Right cardiac atrium (tissue), 5 donors: ENCODE measurements around the gene UTP3. TPM values are rescaled to one million over a fixed set of nuclear protein-coding genes. Genes with fewer than 3 reads are reported as not detected.
A peak's percentile ranks its signal among the peaks of the same experiment; 100 is the strongest.
"Not testable (repeated sequence)": the region's sequence is repeated elsewhere in the genome, so short reads cannot be mapped to it uniquely, and the experiment has no call there.

Source experiments
- ATAC-seq, 2 donors: fragments of 200-7000 bp; cut with Tn5 transposase; one replicate each; pipeline versions ENCODE4 v1.8.0 to v1.9.1; 2020; ENCODE audit warnings: moderate library complexity in 2 of 2, mild to moderate bottlenecking in 1 of 2
- DNase-seq, 3 donors: peaks; one replicate each; pipeline ENCODE4 v3.0.0-alpha.2; 2020
- H3K27ac ChIP-seq: one replicate; pipeline ENCODE4 v1.5.1; 2013; ENCODE audit warnings: mild to moderate bottlenecking, low read length, control low read depth, moderate library complexity
- H3K27me3 ChIP-seq: one replicate; pipeline ENCODE4 v1.6.1; 2013; ENCODE audit not compliant: control insufficient read depth, insufficient read depth
- H3K4me1 ChIP-seq: one replicate; pipeline ENCODE4 v1.6.1; 2013; ENCODE audit warnings: low read length; ENCODE audit not compliant: control insufficient read depth, insufficient read depth
- H3K4me3 ChIP-seq: one replicate; pipeline ENCODE4 v1.5.1; 2013; ENCODE audit warnings: low read length, control low read depth
- H3K9me3 ChIP-seq: one replicate; pipeline ENCODE4 v1.6.1; 2013; ENCODE audit warnings: low read length; ENCODE audit not compliant: control insufficient read depth
- WGBS: extraction: QIAGEN DNeasy Blood & Tissue Kit; methylation state at CpG from one replicate; pipeline ENCODE4 v1.1.7; 2013; 5-methylcytosine and 5-hydroxymethylcytosine counted together
- intact Hi-C, 4 donors: fragments of 100-400 bp; cut with DNase I; formaldehyde crosslinking; loops; one replicate each; pipeline versions ENCODE4 v1.11.0 to v1.14.0; 2022 to 2023
- polyA plus RNA-seq: library from polyadenylated mRNA; stranded (reverse); fragments of 200-250 nt; gene quantifications from one replicate; pipeline ENCODE4 v1.2.3, GENCODE V29; 2013
- total RNA-seq, 4 donors: library from RNA; stranded (reverse); fragmentation: NEBNext Ultra II Directional; extraction: Animal tissue kit (Norgen Biotek cat#: 25700); gene quantifications; one replicate each; pipeline ENCODE4 v1.2.1, GENCODE V29; 2021
- donor health status: healthy with polysubstance abuse.
- donor health status: DM: no; HTN: yes; CAD: no.
- donor health status: DM: no; HTN: no; CAD: no.
- donor health status: DM: no; HTN: yes; CAD: no; lungs with severe emphysema.
- donor health status: DM: yes; HTN: yes; CAD: no.

UTP3 gene
- total and polyA plus RNA-seq, 5 donors, result 15.5 to 19.9 (median 18.3) TPM

DNA sequence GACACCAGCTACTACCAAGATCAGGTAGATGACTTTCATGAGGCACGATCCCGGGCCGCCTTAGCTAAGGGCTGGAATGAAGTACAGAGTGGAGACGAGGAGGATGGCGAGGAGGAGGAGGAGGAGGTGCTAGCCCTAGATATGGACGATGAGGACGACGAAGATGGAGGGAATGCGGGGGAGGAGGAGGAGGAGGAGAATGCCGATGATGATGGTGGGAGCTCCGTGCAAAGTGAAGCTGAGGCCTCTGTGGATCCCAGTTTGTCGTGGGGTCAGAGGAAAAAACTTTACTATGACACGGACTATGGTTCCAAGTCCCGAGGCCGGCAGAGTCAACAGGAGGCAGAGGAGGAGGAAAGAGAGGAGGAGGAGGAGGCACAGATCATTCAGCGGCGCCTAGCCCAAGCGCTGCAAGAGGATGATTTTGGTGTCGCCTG, 481 bp downstream of the UTP3 start:
- DNase-seq (no peak), ATAC-seq (no peak)
- H3K4me1 ChIP-seq, result no peaks in the 10 kb centered on the region
- peak overlapping the region; percentile 63 for H3K4me3 ChIP-seq
- WGBS, result 1% methylated on average over 19 of the region's 19 CpGs
- no peaks in the 10 kb centered on the region for H3K9me3 ChIP-seq
- H3K27ac ChIP-seq, result peak overlapping the region; percentile 92
- no peaks in the 10 kb centered on the region for H3K27me3 ChIP-seq
- intact Hi-C loops, result no loop called here

DNA sequence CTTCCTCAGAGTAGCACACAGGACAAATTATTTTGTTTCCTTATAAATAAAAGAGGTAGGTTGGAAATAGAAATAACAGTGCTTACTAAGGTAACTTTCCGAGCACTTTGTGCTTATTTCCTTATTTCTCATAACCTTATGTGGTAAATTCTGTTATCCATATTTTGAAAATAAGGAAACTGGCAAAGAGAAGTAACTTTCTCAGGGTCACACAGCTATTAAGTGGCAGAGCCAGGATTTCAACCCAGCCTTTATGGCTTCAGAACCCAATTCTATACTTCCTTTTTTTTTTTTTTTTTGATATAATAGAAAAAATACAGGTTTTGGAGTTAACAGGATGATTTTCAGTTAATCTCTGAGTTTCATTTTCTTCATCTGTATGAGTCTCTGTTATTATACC, 3.3 kb downstream of the UTP3 start:
- ATAC-seq, result no peak
- H3K27me3 ChIP-seq, result no peaks in the 10 kb centered on the region
- no peak overlapping the region for H3K27ac ChIP-seq
- H3K4me1 ChIP-seq, result no peaks in the 10 kb centered on the region
- WGBS, result 75% methylated on average over 1 of the region's 1 CpG
- H3K4me3 ChIP-seq, result no peak overlapping the region
- intact Hi-C loops, result no loop called here
- DNase-seq, result no peak
- no peaks in the 10 kb centered on the region for H3K9me3 ChIP-seq

- H3K27me3 ChIP-seq, H3K27ac ChIP-seq, H3K9me3 ChIP-seq: not testable (repeated sequence)
These were observed 6.3 kb downstream of the UTP3 start for GRCh38 chr4:70694633-70695032.

GRCh38 chr4:70698435-70698834, 10.1 kb downstream of the UTP3 start:
- ATAC-seq, H3K9me3 ChIP-seq, H3K27me3 ChIP-seq, H3K27ac ChIP-seq, H3K4me1 ChIP-seq, DNase-seq, intact Hi-C loops, H3K4me3 ChIP-seq: not testable (repeated sequence)
- WGBS, result 84% methylated on average over 8 of the region's 8 CpGs

More at GRCh38 chr4:70694633-70695032, 6.3 kb downstream of the UTP3 start:
- H3K4me3 ChIP-seq, ATAC-seq, H3K4me1 ChIP-seq, DNase-seq, intact Hi-C loops: not testable (repeated sequence)
- 95% methylated on average over 7 of the region's 7 CpGs for WGBS

DNA sequence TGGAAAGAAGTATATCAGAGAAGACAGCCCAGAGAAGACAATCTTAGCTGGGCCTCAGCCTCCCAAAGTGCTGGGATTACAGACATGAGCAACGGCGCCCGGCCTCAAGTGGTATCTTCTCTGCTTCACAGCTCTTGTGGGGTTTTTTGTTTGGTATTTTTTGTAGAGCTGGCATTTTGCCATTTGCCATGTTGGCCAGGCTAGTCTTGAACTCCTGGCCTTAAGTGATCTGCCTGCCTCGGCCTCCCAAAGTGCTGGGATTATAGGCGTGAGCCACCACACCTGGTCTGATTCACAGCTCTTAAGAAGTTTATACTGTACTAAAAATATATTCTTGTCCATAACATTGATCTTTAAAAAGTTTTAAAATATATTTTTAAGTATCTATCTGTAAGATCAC, 12.4 kb downstream of the UTP3 start:
- DNase-seq (no peak), ATAC-seq (no peak)
- intact Hi-C loops, result loop anchor here in 1 of 4 donors (10.0 kb wide), 1 partner anchor 134 kb away; the partner anchor contains the start of gene GRSF1
- no peaks in the 10 kb centered on the region for H3K27me3 ChIP-seq
- H3K4me1 ChIP-seq, result no peaks in the 10 kb centered on the region
- H3K9me3 ChIP-seq, result no peaks in the 10 kb centered on the region
- WGBS, result 91% methylated on average over 5 of the region's 5 CpGs
- H3K4me3 ChIP-seq, result no peak overlapping the region
- no peak overlapping the region for H3K27ac ChIP-seq

GRCh38 chr4:70701271-70701670, 12.9 kb downstream of the UTP3 start:
- H3K27me3 ChIP-seq, result no peaks in the 10 kb centered on the region
- no peaks in the 10 kb centered on the region for H3K9me3 ChIP-seq
- peaks cover 1% of the 10 kb centered on the region for H3K4me1 ChIP-seq
- 88% methylated on average over 1 of the region's 1 CpG for WGBS
- intact Hi-C loops, result loop anchor here in 1 of 4 donors (10.0 kb wide), 1 partner anchor 134 kb away; the partner anchor contains the start of gene GRSF1
- H3K27ac ChIP-seq, result no peak overlapping the region
- no peak for ATAC-seq
- no peak overlapping the region for H3K4me3 ChIP-seq
- DNase-seq, result no peak

GRCh38 chr4:70702592-70702991, 14.3 kb downstream of the UTP3 start:
- H3K27ac ChIP-seq, H3K9me3 ChIP-seq, H3K27me3 ChIP-seq, DNase-seq, H3K4me1 ChIP-seq, H3K4me3 ChIP-seq, ATAC-seq: not testable (repeated sequence)
- WGBS, result 85% methylated on average over 2 of the region's 2 CpGs
- intact Hi-C loops, result loop anchor here in 1 of 4 donors (10.0 kb wide), 1 partner anchor 132 kb away; the partner anchor contains the start of gene GRSF1

GRCh38 chr4:70703619-70704214, 15.4 kb downstream of the UTP3 start:
- WGBS, result 7% methylated on average over 11 of the region's 11 CpGs
- Histone ChIP-seq H3K27me3 (no peaks in the 10 kb centered on the region), H3K27ac (peak overlapping the region; percentile 97), H3K4me3 (peak overlapping the region; percentile 88), H3K4me1 (peaks cover 5% of the 10 kb centered on the region), H3K9me3 (no peaks in the 10 kb centered on the region)
- intact Hi-C loops, result loop anchor here in 1 of 4 donors (10.0 kb wide), 1 partner anchor 131 kb away; the partner anchor contains the start of gene GRSF1
- ATAC-seq (no peak), DNase-seq (no peak)

- under 1% methylated on average over 58 of the region's 58 CpGs for WGBS
- intact Hi-C loops, result loop anchor here in 1 of 4 donors (10.0 kb wide), 1 partner anchor 130 kb away; the partner anchor contains the start of gene GRSF1
These were observed 16.0 kb downstream of the UTP3 start for GRCh38 chr4:70704215-70704930.

DNA sequence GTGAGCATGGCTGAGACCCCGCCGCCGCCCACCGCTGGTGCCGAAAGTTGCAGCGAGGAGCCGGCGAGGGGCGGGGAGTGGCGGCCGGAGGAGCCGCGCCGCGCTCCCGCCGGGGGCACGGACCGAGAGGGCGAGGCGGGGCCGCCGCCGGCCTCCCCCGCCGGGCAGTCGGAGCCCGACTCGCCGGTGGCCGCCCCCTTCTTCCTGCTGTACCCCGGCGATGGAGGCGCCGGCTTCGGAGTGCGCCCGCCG, 16.5 kb downstream of the UTP3 start:
- Histone ChIP-seq H3K4me3 (peak overlapping the region; percentile 88), H3K9me3 (no peaks in the 10 kb centered on the region), H3K27ac (peak overlapping the region; percentile 97), H3K27me3 (no peaks in the 10 kb centered on the region), H3K4me1 (peaks cover 5% of the 10 kb centered on the region)
- ATAC-seq, result peak; percentile 46 to 53
- under 1% methylated on average over 39 of the region's 39 CpGs for WGBS
- DNase-seq, result no peak
- intact Hi-C loops, result loop anchor here in 1 of 4 donors (10.0 kb wide), 1 partner anchor 130 kb away; the partner anchor contains the start of gene GRSF1

More at GRCh38 chr4:70704215-70704930, 16.0 kb downstream of the UTP3 start:
- Histone ChIP-seq H3K4me3 (peak overlapping the region; percentile 88), H3K9me3 (no peaks in the 10 kb centered on the region), H3K4me1 (peaks cover 5% of the 10 kb centered on the region), H3K27ac (peak overlapping the region; percentile 97), H3K27me3 (no peaks in the 10 kb centered on the region)
- DNase-seq (peak; percentile 87 to 95 (median 93)), ATAC-seq (peak; percentile 92)
